HG03342 (cell line): ENCODE results near the gene PKP1.

Experiments
- ATAC-seq: cut with Tn5 transposase; IDR thresholded peaks from one replicate; pipeline ENCODE4 v1.9.1; 2021; ENCODE audit warnings: mild to moderate bottlenecking, moderate library complexity; ENCODE audit not compliant: unreplicated experiment

Gene PKP1

DNA sequence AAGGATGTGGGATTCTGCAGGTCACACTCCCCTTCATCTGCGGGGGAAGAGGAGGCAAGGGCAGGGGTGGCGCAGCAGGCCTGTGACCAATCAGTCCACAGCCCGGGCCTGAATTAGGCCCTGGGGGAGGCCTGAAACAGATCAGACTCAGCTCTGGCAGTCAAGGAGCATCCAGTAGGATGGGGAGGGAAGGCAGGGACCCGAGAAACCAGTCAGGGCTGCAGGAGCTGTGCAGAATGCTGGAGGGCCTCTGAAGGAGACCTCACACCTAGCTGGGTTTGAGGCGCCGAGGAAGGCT, 81.5 kb downstream of the PKP1 start:
- no peak for ATAC-seq

DNA sequence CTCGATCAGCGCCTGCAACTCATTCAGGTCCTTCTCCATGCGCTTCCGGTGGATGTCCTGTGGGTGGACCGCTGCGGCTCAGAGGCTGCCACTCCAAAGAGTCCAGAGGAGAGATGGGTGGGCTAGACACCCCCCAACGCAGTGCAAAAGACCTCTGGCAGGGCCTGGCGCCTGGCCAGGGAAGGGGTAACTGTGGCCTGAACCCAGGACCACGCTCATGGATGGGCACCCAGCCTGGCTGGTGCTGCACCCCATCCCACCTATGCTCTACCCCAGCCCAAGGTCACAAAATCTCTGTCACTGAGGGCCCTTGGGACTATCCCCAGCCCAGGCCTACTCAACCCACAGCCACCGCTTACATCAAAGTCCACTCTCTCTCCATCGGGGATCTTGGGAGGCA, 81.9 kb downstream of the PKP1 start:
- ATAC-seq = no peak

DNA sequence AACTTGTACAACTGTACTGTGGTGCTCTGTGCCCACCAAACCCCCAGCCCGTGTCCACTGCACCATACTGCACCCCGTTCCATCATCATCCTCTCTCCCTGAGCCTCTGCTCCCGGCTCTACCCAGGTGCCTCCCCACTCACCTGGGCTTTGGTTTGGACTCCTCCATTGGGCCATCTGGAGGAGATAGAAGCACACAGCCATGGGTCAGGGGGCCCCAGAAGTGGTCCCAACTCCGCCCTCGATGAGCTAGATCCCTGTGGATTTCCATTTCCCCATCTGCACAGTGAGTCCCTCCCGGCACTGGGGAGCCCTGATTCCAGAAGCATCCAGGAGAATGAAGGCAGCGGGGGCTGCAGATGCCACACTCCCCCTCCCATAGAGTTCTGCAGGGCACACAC, 83.4 kb downstream of the PKP1 start:
- no peak for ATAC-seq

DNA sequence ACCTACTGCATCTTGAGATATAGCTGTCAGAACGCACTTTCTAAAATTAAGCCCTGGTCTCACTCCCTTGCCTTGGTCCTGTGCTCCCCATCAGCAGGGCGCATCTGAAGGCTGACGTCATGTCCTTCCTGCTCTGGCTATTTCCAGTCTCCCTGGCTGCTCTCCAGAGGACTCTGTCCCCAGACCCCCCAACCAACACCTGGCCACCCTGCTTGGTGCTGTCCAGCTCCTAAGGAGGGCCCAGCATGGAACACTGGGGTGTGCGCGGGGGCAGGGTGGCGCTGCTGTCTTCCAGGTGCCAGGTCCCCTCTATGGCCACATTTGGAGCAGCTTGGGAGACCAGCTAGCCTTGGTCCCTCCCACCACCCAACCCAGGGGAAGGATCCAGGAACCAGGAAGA, 85.9 kb downstream of the PKP1 start:
- ATAC-seq = no peak

DNA sequence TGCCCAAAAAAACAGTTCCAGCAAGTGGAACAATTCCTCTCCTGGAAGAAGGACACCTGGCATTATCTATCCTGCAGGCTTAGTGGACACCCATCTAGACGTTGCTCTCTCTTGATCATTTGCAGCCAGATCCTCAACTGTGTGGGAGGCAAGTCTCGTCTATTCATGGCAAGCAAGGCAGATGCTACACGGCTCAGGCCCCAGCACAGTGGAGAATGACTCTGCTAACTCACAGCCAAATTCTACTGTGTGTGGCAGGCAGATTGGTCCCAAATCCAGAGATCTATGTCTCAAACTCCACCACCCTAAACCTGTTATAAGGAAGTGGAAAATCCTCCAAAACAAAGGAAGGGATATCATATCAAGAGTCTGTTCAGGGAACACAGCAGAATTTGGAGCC, 87.2 kb downstream of the PKP1 start:
- ATAC-seq = no peak

DNA sequence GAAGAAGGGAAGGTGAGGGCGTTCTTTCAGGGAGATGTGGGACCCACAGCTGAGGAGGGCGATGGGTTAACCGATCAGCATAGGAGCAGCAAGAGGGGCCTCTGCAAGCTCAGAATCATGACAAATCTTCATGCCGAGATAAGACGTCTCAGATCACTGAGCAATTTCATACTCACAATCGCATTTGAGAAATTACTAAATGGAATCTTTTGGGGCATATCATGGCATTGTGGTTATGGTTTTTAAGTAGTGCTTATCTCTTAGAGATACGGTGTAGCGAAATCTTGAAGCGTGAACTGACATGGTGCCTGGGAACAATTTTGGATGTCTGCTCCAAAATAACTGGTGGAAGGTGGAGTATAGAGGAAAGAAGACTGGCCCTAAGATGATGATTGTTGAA, 88.0 kb downstream of the PKP1 start:
- ATAC-seq = no peak

DNA sequence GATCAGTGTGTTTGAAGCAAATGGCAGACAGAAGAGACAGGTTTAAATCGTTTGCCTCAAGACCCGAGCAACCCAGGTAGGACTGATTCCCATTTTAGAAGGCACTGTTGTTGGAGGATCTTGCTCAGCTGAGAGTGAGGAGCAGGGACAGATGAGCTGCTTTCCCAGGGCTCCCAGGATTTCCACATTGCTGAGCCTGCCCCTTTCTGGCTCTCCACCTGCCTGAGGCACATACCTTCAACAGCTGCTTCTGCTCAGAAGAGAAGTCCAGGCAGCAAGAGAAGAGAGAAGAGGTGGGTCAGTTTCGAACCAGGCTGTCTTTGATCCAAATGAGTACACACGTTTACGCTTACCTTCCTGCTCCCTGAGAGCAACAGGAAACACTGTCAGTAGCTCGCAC, 88.5 kb downstream of the PKP1 start:
- ATAC-seq = no peak

DNA sequence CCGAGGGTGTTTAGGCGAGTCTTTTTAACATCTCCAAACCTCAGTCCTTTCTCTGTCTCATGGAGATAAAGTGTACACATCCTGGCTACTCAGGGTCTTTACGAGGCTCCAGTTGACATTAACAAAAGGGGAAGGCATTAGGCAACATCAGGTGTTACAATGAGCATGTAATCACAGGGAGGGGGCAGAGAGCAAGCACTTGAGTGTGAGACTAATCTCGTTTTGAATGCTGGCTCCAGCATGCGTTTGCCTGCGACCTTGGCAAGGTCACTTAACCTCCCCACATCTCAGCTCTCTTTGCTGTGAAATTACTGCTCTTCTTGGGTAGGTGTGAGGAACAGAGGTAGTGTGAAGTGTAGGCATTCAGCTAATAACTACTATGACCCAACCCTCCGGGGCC, 91.1 kb downstream of the PKP1 start:
- ATAC-seq = no peak

DNA sequence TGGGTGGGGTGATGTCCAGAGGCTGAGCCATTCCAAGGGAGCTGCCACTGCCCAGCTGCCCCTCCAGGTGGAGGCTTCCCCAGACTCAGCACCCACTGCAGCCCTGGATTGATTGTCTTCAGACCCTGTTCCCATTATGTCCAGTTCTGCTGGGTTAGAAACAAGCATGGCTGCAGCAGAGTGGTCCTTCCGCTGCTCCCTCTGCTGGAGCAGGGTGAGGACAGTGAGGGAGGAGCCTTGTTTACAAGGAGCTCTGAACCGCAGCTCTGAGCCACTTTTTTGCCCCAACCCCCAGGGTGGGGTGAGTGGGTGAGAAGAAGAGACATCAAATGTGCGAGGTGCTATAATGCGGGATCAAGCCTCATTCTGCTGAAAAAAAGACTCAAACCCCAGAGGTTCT, 91.9 kb downstream of the PKP1 start:
- no peak for ATAC-seq

DNA sequence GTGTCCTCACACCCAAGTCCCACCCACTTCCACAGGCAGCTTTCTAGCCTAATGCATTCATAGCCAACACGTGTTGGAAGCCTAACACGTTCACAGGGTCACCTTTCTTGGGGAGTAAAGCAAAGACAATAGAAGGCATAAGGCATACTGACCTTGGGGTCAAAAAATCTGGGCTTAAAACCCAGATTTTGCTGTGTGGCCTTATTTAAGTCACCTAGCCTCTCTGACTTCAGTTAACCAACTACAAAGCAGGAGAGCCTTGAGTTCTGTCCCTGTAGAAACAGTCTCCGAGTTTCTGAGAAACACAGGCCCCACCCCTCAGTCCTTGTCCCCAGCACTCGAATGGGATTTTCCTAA, 92.8 kb downstream of the PKP1 start:
- no peak for ATAC-seq

DNA sequence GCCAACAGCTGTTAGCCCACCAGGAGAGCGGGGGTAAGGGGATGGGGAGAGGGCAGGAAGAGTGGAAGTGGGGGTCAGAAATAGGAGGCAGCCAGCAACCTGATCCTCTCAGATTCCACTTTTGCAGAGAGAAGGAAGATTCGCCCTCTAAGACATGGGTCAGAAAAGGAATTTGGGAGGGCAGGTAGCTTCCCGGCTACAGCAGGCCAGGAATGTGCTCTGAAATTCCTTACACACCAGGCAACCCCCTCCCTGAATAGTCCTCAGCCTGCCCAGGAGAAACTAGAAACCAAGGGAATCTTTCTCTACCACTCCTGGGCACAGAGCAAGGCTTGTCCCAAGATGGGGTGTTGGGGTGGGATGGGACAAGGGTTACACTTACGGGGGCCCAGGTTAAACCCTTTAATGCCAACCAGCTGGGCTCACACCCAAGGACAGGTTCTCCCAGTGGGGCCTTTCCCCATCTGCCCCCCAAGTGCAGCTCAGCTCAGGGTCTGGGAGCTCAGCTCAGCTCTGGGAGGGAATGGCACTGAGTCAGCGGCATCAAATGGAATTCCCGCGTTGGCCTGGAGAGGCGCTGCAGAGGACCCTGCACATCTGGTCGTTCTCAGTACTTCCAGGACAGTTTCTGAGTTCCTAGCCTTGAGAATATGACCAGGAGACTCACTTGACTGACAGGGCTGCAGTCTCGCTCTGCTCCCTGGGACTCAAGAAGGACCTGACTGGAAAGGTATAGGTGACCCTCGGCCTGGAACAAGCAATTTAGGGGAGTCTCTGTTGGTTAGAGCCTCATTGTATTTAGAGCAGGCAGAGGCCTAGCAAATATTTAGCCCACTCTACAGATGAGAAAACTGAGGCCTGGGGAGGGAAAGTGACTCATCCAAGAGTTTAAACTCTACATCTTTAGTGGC, 93.4 kb downstream of the PKP1 start:
- ATAC-seq = peak; percentile 73

DNA sequence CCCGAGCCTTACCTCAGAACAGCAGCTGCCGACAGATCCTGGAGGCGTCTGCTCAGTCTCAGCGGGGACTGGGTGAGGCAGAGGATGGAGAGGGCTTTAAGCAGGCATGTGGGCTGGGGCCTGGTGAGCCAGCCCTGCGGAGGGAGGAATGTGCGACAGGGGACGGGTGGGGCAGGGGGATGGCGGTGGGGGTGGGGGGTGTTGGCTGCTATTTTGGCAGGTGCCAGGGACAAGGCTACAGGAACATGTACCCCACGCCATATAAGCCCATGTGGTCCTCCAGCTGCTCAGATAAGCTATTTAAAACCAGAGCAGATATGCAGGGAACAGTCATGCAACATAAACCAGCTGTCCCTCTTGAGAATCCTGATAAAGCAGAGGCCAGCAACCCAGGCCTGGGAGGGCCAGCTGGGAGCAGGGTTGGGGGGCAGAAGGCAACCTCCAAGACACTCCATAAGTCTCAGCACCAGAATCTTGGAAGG, 94.3 kb downstream of the PKP1 start, which contains the start of gene TNNT2:
Gene TNNT2 (minus strand): TSS at position 70 of the 482 bp plus-strand sequence. CDS start 4,426 bp downstream, outside the sequence.
- ATAC-seq = no peak

DNA sequence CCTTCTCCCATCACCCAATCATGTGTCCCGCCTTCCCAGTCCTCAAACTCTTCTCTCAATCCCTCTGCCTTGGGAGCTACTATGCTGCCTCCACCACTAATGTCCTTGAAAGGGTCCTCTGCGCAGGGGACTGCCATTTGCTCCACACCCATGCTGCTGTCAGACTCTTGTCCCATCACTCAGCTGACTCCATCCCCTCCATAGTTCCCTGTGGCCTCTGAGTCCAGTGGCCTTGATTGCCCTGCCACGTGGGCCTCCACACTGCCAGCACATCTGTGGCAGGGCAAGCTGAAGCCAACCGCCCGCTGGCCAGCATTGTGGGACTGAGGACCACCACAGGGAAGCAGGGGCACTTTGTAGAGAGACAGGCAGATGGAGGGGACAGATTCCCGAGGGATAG, 95.5 kb downstream of the PKP1 start:
- ATAC-seq = no peak

DNA sequence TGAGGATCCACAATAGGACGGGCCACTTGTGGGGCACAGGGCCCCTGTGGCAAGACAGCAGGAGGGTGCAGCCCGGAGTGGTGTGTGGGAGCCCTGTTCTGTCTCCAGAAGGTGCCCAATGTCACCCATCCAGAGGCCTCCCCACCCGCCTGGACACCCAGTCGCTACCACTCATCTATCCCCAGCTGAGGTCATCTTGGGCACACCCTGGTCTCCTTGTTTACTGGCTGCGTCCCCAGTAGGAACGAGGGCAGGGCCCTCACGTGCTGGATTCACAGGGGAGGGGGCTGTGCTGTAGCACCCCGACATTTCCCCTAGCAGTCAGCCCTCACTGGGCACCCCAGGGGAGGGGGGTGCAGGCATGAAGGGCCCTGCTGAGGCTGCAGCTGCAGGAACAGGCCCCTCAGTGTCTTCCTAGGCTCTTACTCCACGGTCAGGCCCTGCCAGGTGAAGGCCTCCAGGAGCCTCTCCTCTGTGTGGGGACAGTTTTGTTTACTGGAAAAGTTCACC, 96.5 kb downstream of the PKP1 start:
- ATAC-seq = no peak

DNA sequence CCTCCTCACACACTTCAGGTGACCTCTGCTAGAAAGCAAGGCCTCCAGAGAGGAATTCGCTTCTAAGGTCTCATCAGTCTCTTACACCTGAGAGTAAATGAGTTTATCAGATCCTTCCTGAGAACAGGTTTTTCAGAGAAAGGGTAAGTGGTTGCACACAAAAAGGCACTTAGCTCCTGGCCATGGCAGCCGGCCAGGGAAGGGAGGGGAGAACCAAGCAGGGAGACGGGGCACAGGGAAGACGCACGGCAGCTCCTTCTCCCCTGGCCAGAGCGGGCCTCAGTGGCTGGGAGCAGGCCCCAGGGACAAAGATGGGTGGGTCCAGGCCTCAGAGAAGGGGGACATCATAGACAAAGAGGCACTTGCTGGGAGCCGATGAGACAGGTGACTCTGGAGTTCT, 97.8 kb downstream of the PKP1 start:
- ATAC-seq = no peak
